Nephron progenitor cell (in vitro differentiated cells): ENCODE results near the gene GLIS1.

ENCODE experiments used
- DNase-seq: peaks from one replicate; pipeline ENCODE4 v3.0.0; 2021
- H3K27ac Mint-ChIP-seq: 2 replicates; pipeline ENCODE4 v1.8.0; 2021; ENCODE audit warnings: mild to moderate bottlenecking, moderate library complexity, mixed read lengths
- H3K27me3 Mint-ChIP-seq: 2 replicates; pipeline ENCODE4 v1.8.0; 2021; ENCODE audit warnings: mild to moderate bottlenecking, low read depth, mixed read lengths; ENCODE audit not compliant: poor library complexity
- H3K36me3 Mint-ChIP-seq: 2 replicates; pipeline ENCODE4 v1.8.0; 2021; ENCODE audit warnings: low read depth, mixed read lengths
- H3K4me1 Mint-ChIP-seq: 2 replicates; pipeline ENCODE4 v1.8.0; 2021; ENCODE audit warnings: mixed read lengths
- H3K4me3 Mint-ChIP-seq: 2 replicates; pipeline ENCODE4 v1.8.0; 2021; ENCODE audit warnings: mild to moderate bottlenecking, moderate library complexity, mixed read lengths
- H3K9me3 Mint-ChIP-seq: 2 replicates; pipeline ENCODE4 v1.8.0; 2021; ENCODE audit warnings: mild to moderate bottlenecking, moderate library complexity, mixed read lengths
- TF ChIP-seq, protein P1 (sequence below): fragments of 200-600 bp; sonication (generic); IDR thresholded peaks from 2 replicates; pipeline ENCODE4 v1.5.0; 2021; ENCODE audit warnings: antibody characterized with exemption

The GLIS1 gene

GRCh38 chr1:53590531-53591515, 148.1 kb downstream of the GLIS1 start:
- peaks cover 35% of the 10 kb centered on the region for H3K27me3 Mint-ChIP-seq
- H3K27ac Mint-ChIP-seq = no peak overlapping the region
- no peak overlapping the region for H3K4me3 Mint-ChIP-seq
- H3K36me3 Mint-ChIP-seq = no peaks in the 10 kb centered on the region
- peaks cover 54% of the 10 kb centered on the region for H3K4me1 Mint-ChIP-seq
- no peaks in the 10 kb centered on the region for H3K9me3 Mint-ChIP-seq
- TF ChIP-seq, protein P1, sequence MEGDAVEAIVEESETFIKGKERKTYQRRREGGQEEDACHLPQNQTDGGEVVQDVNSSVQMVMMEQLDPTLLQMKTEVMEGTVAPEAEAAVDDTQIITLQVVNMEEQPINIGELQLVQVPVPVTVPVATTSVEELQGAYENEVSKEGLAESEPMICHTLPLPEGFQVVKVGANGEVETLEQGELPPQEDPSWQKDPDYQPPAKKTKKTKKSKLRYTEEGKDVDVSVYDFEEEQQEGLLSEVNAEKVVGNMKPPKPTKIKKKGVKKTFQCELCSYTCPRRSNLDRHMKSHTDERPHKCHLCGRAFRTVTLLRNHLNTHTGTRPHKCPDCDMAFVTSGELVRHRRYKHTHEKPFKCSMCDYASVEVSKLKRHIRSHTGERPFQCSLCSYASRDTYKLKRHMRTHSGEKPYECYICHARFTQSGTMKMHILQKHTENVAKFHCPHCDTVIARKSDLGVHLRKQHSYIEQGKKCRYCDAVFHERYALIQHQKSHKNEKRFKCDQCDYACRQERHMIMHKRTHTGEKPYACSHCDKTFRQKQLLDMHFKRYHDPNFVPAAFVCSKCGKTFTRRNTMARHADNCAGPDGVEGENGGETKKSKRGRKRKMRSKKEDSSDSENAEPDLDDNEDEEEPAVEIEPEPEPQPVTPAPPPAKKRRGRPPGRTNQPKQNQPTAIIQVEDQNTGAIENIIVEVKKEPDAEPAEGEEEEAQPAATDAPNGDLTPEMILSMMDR = no peak
- no peak for DNase-seq

DNA sequence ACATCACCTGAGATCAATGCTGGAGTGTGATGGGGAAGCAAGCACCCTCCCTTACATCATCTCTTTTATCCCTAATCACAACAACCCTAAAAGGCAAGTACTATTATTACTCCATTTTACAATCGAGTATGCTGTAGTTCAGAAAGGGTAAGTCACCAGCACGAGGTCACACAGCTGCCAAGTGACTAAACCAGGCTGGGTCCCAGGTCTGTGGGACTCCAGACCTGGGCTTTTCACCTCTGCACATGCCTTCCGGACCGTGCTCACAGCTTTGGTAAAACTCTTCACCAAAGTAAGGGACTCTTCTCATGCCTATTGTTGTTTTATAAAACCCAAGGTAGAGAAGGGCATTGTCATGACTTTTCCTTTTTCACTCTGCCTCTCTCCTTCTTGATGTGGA, 148.9 kb downstream of the GLIS1 start:
- Mint-ChIP-seq H3K36me3 (no peaks in the 10 kb centered on the region), H3K27ac (no peak overlapping the region), H3K4me3 (no peak overlapping the region), H3K4me1 (peaks cover 58% of the 10 kb centered on the region), H3K27me3 (peaks cover 38% of the 10 kb centered on the region), H3K9me3 (no peaks in the 10 kb centered on the region)
- DNase-seq = no peak
- TF ChIP-seq, protein P1 = no peak

DNA sequence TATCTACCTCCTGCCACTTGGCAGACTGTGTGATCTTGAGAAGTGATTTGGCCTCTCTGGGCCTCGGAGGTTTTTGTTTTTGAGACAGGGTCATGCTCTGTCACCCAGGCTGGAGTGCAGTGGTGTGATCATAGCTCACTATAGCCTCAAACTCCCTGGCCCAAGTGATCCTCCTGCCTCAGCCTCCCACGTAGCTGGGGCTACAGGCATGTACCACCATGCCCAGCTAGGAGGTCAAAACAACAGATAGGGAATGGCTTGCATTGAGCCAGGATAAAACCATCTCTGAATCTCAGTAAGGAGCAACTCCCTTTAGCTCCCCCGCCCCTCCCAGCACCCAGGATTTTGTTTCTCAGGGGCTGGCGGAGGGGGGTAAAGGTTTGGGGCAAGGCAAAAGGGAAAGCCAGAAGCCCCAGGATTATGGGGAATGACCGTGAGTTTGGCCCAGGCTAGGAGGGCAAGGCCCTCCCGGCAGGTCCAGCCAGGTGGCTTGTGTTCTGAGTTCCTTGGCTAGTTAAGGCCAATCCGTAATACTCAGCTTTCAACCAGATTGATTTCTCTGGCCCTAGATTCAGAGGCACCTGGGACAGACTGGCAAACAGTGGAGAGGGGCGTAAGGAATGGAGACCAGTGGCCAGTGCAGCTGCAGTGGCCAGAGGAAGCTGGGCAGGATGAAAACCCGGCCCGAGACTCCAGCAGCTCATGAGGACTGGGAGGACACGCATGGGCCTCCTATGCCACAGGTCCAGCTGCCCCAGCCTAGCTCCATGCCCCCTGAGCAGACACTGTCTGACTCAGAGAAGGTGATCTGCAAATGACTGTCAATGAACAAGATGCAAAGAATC, 149.7 kb downstream of the GLIS1 start:
- peaks cover 66% of the 10 kb centered on the region for H3K4me1 Mint-ChIP-seq
- no peak overlapping the region for H3K27ac Mint-ChIP-seq
- H3K36me3 Mint-ChIP-seq = no peaks in the 10 kb centered on the region
- no peaks in the 10 kb centered on the region for H3K9me3 Mint-ChIP-seq
- no peak for DNase-seq
- H3K27me3 Mint-ChIP-seq = peaks cover 38% of the 10 kb centered on the region
- H3K4me3 Mint-ChIP-seq = no peak overlapping the region
- TF ChIP-seq, protein P1 = no peak

- no peak for DNase-seq
- Mint-ChIP-seq H3K4me1 (peaks cover 77% of the 10 kb centered on the region), H3K4me3 (no peak overlapping the region), H3K36me3 (no peaks in the 10 kb centered on the region), H3K9me3 (no peaks in the 10 kb centered on the region), H3K27ac (no peak overlapping the region), H3K27me3 (peaks cover 41% of the 10 kb centered on the region)
- TF ChIP-seq, protein P1 = no peak
Measured at GRCh38 chr1:53588053-53588779, 150.7 kb downstream of the GLIS1 start.

GRCh38 chr1:53587252-53587988, 151.5 kb downstream of the GLIS1 start:
- H3K27me3 Mint-ChIP-seq = peaks cover 40% of the 10 kb centered on the region
- H3K4me1 Mint-ChIP-seq = peaks cover 80% of the 10 kb centered on the region
- no peak overlapping the region for H3K27ac Mint-ChIP-seq
- TF ChIP-seq, protein P1 = no peak
- no peaks in the 10 kb centered on the region for H3K36me3 Mint-ChIP-seq
- no peak for DNase-seq
- no peak overlapping the region for H3K4me3 Mint-ChIP-seq
- no peaks in the 10 kb centered on the region for H3K9me3 Mint-ChIP-seq
